Measurements from ENCODE around the gene CEP170.

DNA sequence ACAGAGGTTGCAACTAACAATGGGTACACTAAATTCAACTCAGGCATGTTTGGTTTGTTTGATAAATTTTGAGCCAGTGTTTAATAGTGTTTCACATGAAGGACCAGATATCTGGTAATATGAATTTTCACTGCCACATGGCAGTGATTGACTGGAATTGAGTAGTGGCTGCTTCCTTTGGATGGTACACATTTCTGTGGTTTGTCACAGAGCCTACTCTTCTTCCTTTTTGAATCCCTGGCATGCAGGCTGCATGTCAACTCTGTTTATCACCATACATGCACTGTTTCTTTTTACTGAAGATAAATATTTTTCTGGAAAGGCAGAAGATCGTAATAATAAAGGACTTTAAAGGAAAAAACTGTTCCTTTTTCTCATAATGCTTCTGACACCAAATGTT, 36.2 kb upstream of the CEP170 start:
- no peak for TF ChIP-seq CTCF (optimal IDR thresholded peaks at IDR 0.05 in 1 of 3, IDR thresholded peaks at IDR 0.05 in 1 of 3, conservative IDR thresholded peaks at IDR 0.05 in 1 of 3; ENCODE audit: extremely low read depth in 1 of 3, insufficient read depth in 2 of 3, low read length in 3 of 3)
- no peak for TF ChIP-seq EZH2 (IDR thresholded peaks at IDR 0.05; ENCODE audit: low read length)

Data from keratinocyte (primary cell).